ENCODE data around the gene SLC5A10. TPM values are rescaled to one million over a fixed set of nuclear protein-coding genes. Genes with fewer than 3 reads are reported as not detected.
"Not testable (repeated sequence)": the region's sequence is repeated elsewhere in the genome, so short reads cannot be mapped to it uniquely, and the experiment has no call there.

The SLC5A10 gene
- polyA plus RNA-seq, 1 of the 3 experiments (the other 2 are of a cell fraction), result not detected

DNA sequence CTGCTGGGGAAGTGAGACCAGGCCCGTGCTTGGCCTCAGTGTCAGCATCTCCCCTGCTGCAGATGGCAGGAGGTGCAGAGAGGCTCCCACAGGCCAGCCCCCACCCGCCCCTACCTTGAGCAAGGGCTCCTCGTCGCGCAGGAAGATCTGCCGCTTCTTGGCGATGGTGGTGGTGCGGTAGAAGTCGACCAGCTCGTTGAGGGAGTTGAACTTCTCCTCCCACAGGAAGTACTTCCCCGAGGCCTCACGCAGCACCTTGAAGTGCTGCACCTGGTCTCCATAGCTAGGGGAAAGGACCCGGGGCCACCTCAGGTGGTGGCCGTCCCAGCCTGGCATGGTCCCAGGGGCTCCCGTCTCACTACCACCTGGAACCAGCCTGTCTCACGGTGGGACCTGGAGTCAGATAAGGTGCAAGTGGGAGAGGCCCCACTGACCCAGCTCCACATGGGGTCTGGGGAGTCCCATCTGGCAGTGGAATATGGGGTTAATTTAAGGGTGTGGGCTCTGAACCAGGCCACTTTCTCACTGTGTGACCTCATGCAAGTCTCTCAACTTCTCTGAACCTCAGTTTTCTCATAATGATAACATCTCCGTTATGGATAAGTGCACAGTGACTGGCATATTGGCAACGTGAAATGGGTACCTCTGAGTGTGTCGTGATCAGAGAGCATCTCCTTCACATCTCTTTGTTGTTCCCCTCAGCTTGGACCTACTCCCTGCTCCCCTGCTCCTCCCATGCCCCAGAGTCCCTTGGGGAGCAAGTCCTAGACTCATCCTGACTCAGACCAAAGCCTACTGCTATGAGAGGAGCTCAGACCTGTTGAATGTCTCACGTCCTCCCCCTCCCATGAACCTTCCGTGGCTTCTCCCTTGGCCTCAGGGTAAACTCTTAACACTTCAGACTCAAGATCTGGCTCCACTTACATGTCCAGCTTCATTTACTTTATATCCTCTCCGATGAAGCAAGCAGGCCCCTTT is 72.4 kb downstream of the SLC5A10 start:
- no peaks in the 10 kb centered on the region for H3K36me3 ChIP-seq (replicated peaks in 1 of 2; ENCODE audit: control insufficient read depth in 1 of 2, insufficient read depth in 2 of 2, low read length in 1 of 2)
- ChIA-PET POLR2A (no interaction called here), CTCF (interaction anchor here (1.3 to 3.6 kb wide), 2 partner anchors 46 to 64 kb away, joined by 3 to 26 read pairs; no protein-coding TSS in a partner anchor)
- 94% methylated on average over 14 of the region's 22 CpGs for WGBS (ENCODE audit: low lambda C conversion rate)
- peaks cover 0 to 14% of the 10 kb centered on the region in 2 experiments; a peak in 1 of 4 replicates for H3K4me1 ChIP-seq (ENCODE audit: control insufficient read depth in 1 of 2, insufficient read depth in 2 of 2, low read depth in 1 of 2, low read length in 1 of 2)
- H3K79me2 ChIP-seq (ENCODE audit: insufficient read depth), result no peaks in the 10 kb centered on the region
- H4K20me1 ChIP-seq (ENCODE audit: insufficient read depth), result no peaks in the 10 kb centered on the region
- H3K9ac ChIP-seq, result no peak overlapping the region
- H2AFZ ChIP-seq (ENCODE audit: low read depth), result no peak overlapping the region
- H3K9me3 ChIP-seq, result no peaks in the 10 kb centered on the region
- no peak overlapping the region for H3K27ac ChIP-seq (ENCODE audit: low read depth in 2 of 2, low read length in 1 of 2)
- DNase-seq, result no peak
- TF ChIP-seq POLR2AphosphoS5 (IDR thresholded peaks at IDR 0.05; ENCODE audit: low read depth, low read length) (no peak), GABPA (IDR thresholded peaks at IDR 0.05; ENCODE audit: low read depth) (no peak), TCF12 (IDR thresholded peaks at IDR 0.05) (no peak), FOXM1 (IDR thresholded peaks at IDR 0.05; ENCODE audit: low read depth) (no peak), ELF1 (IDR thresholded peaks at IDR 0.05) (no peak), NFIC (IDR thresholded peaks at IDR 0.05; ENCODE audit: borderline replicate concordance) (no peak), FOSL2 (IDR thresholded peaks at IDR 0.05; ENCODE audit: borderline replicate concordance, low read depth) (no peak)
- TF ChIP-seq, protein P1, sequence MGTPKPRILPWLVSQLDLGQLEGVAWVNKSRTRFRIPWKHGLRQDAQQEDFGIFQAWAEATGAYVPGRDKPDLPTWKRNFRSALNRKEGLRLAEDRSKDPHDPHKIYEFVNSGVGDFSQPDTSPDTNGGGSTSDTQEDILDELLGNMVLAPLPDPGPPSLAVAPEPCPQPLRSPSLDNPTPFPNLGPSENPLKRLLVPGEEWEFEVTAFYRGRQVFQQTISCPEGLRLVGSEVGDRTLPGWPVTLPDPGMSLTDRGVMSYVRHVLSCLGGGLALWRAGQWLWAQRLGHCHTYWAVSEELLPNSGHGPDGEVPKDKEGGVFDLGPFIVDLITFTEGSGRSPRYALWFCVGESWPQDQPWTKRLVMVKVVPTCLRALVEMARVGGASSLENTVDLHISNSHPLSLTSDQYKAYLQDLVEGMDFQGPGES (IDR thresholded peaks at IDR 0.05; ENCODE audit: low read depth, low read length), result no peak
- TF ChIP-seq, protein P2, sequence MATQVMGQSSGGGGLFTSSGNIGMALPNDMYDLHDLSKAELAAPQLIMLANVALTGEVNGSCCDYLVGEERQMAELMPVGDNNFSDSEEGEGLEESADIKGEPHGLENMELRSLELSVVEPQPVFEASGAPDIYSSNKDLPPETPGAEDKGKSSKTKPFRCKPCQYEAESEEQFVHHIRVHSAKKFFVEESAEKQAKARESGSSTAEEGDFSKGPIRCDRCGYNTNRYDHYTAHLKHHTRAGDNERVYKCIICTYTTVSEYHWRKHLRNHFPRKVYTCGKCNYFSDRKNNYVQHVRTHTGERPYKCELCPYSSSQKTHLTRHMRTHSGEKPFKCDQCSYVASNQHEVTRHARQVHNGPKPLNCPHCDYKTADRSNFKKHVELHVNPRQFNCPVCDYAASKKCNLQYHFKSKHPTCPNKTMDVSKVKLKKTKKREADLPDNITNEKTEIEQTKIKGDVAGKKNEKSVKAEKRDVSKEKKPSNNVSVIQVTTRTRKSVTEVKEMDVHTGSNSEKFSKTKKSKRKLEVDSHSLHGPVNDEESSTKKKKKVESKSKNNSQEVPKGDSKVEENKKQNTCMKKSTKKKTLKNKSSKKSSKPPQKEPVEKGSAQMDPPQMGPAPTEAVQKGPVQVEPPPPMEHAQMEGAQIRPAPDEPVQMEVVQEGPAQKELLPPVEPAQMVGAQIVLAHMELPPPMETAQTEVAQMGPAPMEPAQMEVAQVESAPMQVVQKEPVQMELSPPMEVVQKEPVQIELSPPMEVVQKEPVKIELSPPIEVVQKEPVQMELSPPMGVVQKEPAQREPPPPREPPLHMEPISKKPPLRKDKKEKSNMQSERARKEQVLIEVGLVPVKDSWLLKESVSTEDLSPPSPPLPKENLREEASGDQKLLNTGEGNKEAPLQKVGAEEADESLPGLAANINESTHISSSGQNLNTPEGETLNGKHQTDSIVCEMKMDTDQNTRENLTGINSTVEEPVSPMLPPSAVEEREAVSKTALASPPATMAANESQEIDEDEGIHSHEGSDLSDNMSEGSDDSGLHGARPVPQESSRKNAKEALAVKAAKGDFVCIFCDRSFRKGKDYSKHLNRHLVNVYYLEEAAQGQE (IDR thresholded peaks at IDR 0.05; ENCODE audit: low read depth, low read length), result no peak
- H3K27me3 ChIP-seq (ENCODE audit: insufficient read depth), result no peaks in the 10 kb centered on the region
- no peak overlapping the region for H3K4me2 ChIP-seq
- no peaks in the 10 kb centered on the region for H3K9me2 ChIP-seq
- H3F3A ChIP-seq (replicated peaks; ENCODE audit: insufficient read depth), result peaks cover 5% of the 10 kb centered on the region
- no peak overlapping the region for H3K4me3 ChIP-seq (ENCODE audit: low read depth in 2 of 2, low read length in 1 of 2)

DNA sequence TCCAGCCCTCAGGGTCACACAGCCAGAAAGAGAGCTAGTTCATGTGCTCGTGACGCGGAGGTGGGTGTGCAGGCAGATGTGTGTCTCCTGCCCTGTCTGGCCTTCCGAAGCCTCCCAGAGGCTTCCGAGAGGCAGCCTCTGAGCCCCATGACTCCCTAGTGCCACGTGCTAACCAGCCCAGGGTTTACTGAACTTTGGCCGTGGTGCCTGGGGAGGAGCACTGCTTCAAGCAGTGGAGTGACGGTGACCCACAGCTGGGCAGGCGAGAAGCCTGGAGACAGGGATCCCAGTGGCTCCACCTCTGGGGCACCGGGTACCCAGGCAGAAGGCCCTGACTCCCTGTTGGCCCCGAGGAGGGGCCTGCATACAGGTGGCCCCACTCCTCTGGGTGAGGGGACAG is 76.7 kb downstream of the SLC5A10 start:
- H3K4me1 ChIP-seq (ENCODE audit: control insufficient read depth in 1 of 2, insufficient read depth in 2 of 2, low read depth in 1 of 2, low read length in 1 of 2); H3K27me3 ChIP-seq (ENCODE audit: insufficient read depth); POLR2A ChIA-PET; H2AFZ ChIP-seq (ENCODE audit: low read depth); H3K9me3 ChIP-seq; DNase-seq; H3K4me2 ChIP-seq; H3F3A ChIP-seq (replicated peaks; ENCODE audit: insufficient read depth); H4K20me1 ChIP-seq (ENCODE audit: insufficient read depth); CTCF ChIA-PET; H3K27ac ChIP-seq (ENCODE audit: low read depth in 2 of 2, low read length in 1 of 2); H3K9ac ChIP-seq; H3K79me2 ChIP-seq (ENCODE audit: insufficient read depth); H3K9me2 ChIP-seq; H3K36me3 ChIP-seq (replicated peaks in 1 of 2; ENCODE audit: control insufficient read depth in 1 of 2, insufficient read depth in 2 of 2, low read length in 1 of 2); H3K4me3 ChIP-seq (ENCODE audit: low read depth in 2 of 2, low read length in 1 of 2): not testable (repeated sequence)
- no CpG with 5 or more reads among the region's 11 CpGs for WGBS (ENCODE audit: low lambda C conversion rate)

DNA sequence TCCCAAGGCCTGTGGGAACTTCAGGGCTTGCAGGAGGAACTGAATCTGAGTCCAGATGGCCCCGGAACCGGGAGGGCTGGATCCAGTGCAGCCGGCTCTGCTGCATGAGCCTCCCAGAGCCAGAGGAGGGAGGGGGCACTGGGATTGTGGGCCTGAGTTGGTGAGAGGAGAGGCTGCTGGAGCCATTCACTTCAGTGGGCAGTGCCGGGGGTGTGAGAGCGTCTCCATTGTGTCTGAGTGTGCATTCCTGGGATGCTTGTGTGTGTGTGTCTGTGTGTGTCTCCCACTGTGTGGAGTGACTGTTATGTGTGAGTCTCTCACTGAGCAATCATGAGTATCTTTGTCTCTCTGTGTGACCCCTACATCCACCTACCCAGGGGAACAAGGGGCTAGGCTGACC is 77.8 kb downstream of the SLC5A10 start:
- H3K4me3 ChIP-seq (ENCODE audit: low read depth in 2 of 2, low read length in 1 of 2); CTCF ChIA-PET; H3K36me3 ChIP-seq (replicated peaks in 1 of 2; ENCODE audit: control insufficient read depth in 1 of 2, insufficient read depth in 2 of 2, low read length in 1 of 2); H3F3A ChIP-seq (replicated peaks; ENCODE audit: insufficient read depth); H3K4me1 ChIP-seq (ENCODE audit: control insufficient read depth in 1 of 2, insufficient read depth in 2 of 2, low read depth in 1 of 2, low read length in 1 of 2); H3K4me2 ChIP-seq; DNase-seq; H3K9me3 ChIP-seq; H2AFZ ChIP-seq (ENCODE audit: low read depth); H3K9ac ChIP-seq; H4K20me1 ChIP-seq (ENCODE audit: insufficient read depth); POLR2A ChIA-PET; H3K9me2 ChIP-seq; H3K27ac ChIP-seq (ENCODE audit: low read depth in 2 of 2, low read length in 1 of 2); H3K27me3 ChIP-seq (ENCODE audit: insufficient read depth); H3K79me2 ChIP-seq (ENCODE audit: insufficient read depth): not testable (repeated sequence)
- WGBS (ENCODE audit: low lambda C conversion rate), result no CpG with 5 or more reads among the region's 5 CpGs

DNA sequence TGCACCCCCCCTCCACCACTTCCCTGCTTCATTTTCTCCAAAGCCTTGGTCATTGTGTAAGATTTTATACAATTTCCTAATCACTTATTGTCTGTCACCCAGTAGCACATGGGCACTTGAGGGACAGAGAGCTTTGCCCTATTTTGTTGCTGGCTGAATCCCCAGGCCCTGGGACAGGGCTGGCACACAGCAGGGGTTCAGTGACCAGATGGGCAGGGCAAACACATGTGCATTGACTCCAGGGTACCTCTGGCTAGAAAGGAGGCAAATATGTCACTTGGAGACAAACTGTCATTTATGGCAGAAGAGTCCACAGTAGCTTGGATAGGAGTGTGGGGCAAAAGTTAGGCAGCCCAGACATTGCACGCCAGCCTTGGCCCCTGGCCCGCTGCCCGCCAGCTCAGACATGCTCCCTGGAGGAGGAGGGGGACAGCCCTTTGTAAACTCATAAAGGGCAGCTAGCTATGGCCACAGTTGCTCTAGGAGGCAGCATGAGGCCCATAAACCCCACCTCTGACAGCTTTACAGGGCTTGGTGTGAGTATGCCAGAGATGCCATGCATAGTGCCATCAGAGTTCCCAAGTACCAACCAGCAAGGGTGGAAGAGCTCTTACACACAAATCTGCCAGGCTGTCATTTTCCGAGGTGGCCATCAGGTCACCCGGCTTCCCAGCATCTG is 78.9 kb downstream of the SLC5A10 start:
- CTCF ChIA-PET; H3K4me1 ChIP-seq (ENCODE audit: control insufficient read depth in 1 of 2, insufficient read depth in 2 of 2, low read depth in 1 of 2, low read length in 1 of 2); DNase-seq; H4K20me1 ChIP-seq (ENCODE audit: insufficient read depth); H3K4me3 ChIP-seq (ENCODE audit: low read depth in 2 of 2, low read length in 1 of 2); H3K36me3 ChIP-seq (replicated peaks in 1 of 2; ENCODE audit: control insufficient read depth in 1 of 2, insufficient read depth in 2 of 2, low read length in 1 of 2); H3K4me2 ChIP-seq; H3K9me2 ChIP-seq; H2AFZ ChIP-seq (ENCODE audit: low read depth); POLR2A ChIA-PET; H3K27me3 ChIP-seq (ENCODE audit: insufficient read depth); H3K9me3 ChIP-seq; H3K27ac ChIP-seq (ENCODE audit: low read depth in 2 of 2, low read length in 1 of 2); H3F3A ChIP-seq (replicated peaks; ENCODE audit: insufficient read depth); H3K9ac ChIP-seq; H3K79me2 ChIP-seq (ENCODE audit: insufficient read depth): not testable (repeated sequence)
- WGBS (ENCODE audit: low lambda C conversion rate), result no CpG with 5 or more reads among the region's 5 CpGs
